ENCODE measurements around the gene TMEM179B. TPM values are rescaled to one million over a fixed set of nuclear protein-coding genes. Genes with fewer than 3 reads are reported as not detected.

TMEM179B gene
- total and polyA plus RNA-seq, 2 of the 13 experiments (the other 11 are each of a cell fraction or from before 2014, with no cell fraction given): 24.8 to 25.7 TPM

GRCh38 chr11:62791501-62792201 lies 4.4 kb downstream of the TMEM179B start, which contains the start of gene TMEM223 (continued):
- TF ChIP-seq ZNF407 (CRISPR knock-in tag; IDR thresholded peaks at IDR 0.05; ENCODE audit: not compliant biosample characterization) (peak; percentile 64), ZNF496 (CRISPR knock-in tag; IDR thresholded peaks at IDR 0.05; ENCODE audit: insufficient replicate concordance) (no peak), EZH2 (conservative IDR thresholded peaks at IDR 0.05; ENCODE audit: low read depth, low read length) (no peak), ZNF546 (CRISPR knock-in tag; conservative IDR thresholded peaks at IDR 0.05) (peak; percentile 94), KAT7 (CRISPR knock-in tag; IDR thresholded peaks at IDR 0.05; ENCODE audit: borderline replicate concordance) (peak; percentile 93; the same call in 1 of the 2 replicates), SAP130 (CRISPR knock-in tag; IDR thresholded peaks at IDR 0.05; ENCODE audit: low read depth) (peak; percentile 93), FOSL1 (CRISPR knock-in tag; IDR thresholded peaks at IDR 0.05; ENCODE audit: borderline replicate concordance) (no peak), ZNF597 (CRISPR knock-in tag; IDR thresholded peaks at IDR 0.05) (no peak), RBFOX2 (IDR thresholded peaks at IDR 0.05; ENCODE audit: low read depth, low read length) (peak; percentile 99), NFIC (IDR thresholded peaks at IDR 0.05; ENCODE audit: low read length) (no peak), ZFAT (CRISPR knock-in tag; conservative IDR thresholded peaks at IDR 0.05) (no peak), PHB2 (IDR thresholded peaks at IDR 0.05; ENCODE audit: partially characterized antibody) (no peak), RFX5 (IDR thresholded peaks at IDR 0.05; ENCODE audit: low read depth, low read length) (no peak), MEF2D (CRISPR knock-in tag; IDR thresholded peaks at IDR 0.05) (peak; percentile 50; the same call in 1 of the 2 replicates), PATZ1 (CRISPR knock-in tag; IDR thresholded peaks at IDR 0.05) (peak; percentile 96), FIP1L1 (IDR thresholded peaks at IDR 0.05; ENCODE audit: borderline replicate concordance, insufficient read depth, low read depth, low read length) (no peak)
- TF ChIP-seq, protein P1, sequence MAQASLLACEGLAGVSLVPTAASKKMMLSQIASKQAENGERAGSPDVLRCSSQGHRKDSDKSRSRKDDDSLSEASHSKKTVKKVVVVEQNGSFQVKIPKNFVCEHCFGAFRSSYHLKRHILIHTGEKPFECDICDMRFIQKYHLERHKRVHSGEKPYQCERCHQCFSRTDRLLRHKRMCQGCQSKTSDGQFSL (CRISPR knock-in tag; IDR thresholded peaks at IDR 0.05): no peak
- TF ChIP-seq, protein P2, sequence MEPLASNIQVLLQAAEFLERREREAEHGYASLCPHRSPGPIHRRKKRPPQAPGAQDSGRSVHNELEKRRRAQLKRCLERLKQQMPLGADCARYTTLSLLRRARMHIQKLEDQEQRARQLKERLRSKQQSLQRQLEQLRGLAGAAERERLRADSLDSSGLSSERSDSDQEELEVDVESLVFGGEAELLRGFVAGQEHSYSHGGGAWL (CRISPR knock-in tag; IDR thresholded peaks at IDR 0.05): peak; percentile 71; the same call in 1 of the 2 replicates
